ENCODE data around the gene ADAMTS14.

DNA sequence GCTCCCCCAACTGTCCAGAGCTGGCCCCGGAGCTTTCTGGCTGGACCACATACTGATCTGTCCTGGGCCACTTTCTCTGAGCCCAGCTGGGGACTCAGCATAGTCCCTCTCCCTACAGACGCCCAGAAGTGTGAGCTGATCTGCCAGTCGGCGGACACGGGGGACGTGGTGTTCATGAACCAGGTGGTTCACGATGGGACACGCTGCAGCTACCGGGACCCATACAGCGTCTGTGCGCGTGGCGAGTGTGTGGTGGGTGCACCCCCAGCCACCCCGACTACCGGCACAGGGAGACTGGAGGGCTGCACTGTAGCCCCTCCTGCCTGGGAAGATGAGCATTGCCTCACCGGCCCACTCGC is 71.1 kb downstream of the ADAMTS14 start:
- no peak for TF ChIP-seq POLR2A (IDR thresholded peaks at IDR 0.05)
- TF ChIP-seq, protein P1, sequence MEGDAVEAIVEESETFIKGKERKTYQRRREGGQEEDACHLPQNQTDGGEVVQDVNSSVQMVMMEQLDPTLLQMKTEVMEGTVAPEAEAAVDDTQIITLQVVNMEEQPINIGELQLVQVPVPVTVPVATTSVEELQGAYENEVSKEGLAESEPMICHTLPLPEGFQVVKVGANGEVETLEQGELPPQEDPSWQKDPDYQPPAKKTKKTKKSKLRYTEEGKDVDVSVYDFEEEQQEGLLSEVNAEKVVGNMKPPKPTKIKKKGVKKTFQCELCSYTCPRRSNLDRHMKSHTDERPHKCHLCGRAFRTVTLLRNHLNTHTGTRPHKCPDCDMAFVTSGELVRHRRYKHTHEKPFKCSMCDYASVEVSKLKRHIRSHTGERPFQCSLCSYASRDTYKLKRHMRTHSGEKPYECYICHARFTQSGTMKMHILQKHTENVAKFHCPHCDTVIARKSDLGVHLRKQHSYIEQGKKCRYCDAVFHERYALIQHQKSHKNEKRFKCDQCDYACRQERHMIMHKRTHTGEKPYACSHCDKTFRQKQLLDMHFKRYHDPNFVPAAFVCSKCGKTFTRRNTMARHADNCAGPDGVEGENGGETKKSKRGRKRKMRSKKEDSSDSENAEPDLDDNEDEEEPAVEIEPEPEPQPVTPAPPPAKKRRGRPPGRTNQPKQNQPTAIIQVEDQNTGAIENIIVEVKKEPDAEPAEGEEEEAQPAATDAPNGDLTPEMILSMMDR (IDR thresholded peaks at IDR 0.05): no peak

Measured in tibial nerve (tissue), 3 donors.